Retinal pigment epithelial cell (primary cell): Measurements from ENCODE around the gene EMX2.
"Not testable (repeated sequence)": the region's sequence is repeated elsewhere in the genome, so short reads cannot be mapped to it uniquely, and the experiment has no call there.

Experiments
- DNase-seq: peaks from one replicate; pipeline ENCODE4 v3.0.0-alpha.2; 2010; ENCODE audit warnings: low read depth
- H3K4me3 ChIP-seq: 2 replicates; pipeline ENCODE4 v1.5.1; 2011; ENCODE audit warnings: mild to moderate bottlenecking, low read length, control low read depth, moderate library complexity
- TF ChIP-seq, protein P1 (sequence below): conservative IDR thresholded peaks from 2 replicates; pipeline ENCODE4 v1.5.1; 2011; ENCODE audit warnings: low read depth, low read length, control low read depth, inconsistent platforms

Gene EMX2

DNA sequence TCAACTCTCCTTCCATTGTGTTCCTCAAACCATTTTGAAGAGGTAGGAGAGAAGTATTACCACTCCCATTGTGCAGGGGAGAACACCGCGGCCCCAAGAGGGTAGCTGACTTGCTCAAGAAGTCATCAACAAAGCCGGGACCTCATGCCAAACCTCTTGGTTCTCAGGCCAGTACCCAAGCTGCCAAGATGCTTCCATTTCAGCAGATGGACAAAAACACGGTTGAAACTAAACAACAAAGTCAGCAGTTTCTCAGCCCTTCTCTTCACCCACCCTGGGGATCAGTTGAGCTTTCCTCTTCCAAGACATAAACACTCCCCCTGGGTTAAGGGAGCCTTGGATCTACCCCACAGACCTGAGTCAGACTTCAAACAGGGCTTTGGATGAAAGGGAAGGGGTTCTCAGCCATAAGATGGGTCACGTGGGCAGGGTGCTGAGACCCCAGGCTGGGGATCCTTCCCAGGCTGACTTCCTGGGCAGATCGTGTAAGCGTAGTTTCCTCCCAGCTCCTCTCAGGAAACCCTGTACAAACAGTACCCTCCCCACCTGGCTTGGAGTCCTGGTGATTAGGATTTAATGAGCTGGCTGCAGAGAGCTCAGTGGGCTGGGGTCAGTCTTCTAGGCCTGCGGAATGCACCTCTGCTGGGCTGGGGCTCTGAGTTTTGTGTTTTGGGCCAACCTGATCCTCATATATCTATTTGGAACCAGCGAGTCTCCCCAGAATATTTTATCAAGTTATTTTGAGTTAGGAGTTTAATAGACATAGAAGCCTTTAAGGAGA, 27.3 kb downstream of the EMX2 start:
- no peak overlapping the region for H3K4me3 ChIP-seq
- TF ChIP-seq, protein P1, sequence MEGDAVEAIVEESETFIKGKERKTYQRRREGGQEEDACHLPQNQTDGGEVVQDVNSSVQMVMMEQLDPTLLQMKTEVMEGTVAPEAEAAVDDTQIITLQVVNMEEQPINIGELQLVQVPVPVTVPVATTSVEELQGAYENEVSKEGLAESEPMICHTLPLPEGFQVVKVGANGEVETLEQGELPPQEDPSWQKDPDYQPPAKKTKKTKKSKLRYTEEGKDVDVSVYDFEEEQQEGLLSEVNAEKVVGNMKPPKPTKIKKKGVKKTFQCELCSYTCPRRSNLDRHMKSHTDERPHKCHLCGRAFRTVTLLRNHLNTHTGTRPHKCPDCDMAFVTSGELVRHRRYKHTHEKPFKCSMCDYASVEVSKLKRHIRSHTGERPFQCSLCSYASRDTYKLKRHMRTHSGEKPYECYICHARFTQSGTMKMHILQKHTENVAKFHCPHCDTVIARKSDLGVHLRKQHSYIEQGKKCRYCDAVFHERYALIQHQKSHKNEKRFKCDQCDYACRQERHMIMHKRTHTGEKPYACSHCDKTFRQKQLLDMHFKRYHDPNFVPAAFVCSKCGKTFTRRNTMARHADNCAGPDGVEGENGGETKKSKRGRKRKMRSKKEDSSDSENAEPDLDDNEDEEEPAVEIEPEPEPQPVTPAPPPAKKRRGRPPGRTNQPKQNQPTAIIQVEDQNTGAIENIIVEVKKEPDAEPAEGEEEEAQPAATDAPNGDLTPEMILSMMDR: no peak
- no peak for DNase-seq

DNA sequence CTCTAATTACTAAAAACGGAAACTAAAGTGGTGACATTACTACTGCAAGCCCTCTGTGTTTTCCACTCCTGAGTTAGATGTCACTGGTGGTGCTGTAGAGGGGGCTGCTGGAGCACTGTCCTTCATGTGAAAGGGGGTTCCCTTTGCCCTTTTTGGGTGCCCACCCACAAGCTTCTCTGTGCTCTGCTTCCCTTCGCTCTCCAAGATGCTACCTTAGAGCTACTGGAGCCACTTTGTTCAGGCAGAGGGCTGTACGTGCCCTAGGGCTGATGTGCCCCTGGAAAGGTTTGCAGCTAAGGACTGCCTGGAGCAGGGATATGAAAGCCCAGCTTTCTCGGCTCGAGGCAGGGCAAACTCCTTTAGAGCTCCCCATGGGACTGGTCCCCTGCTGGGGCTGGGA, 28.3 kb downstream of the EMX2 start:
- TF ChIP-seq, protein P1: no peak
- H3K4me3 ChIP-seq: no peak overlapping the region
- DNase-seq: no peak

GRCh38 chr10:117574498-117575146, 32.1 kb downstream of the EMX2 start:
- no peak overlapping the region for H3K4me3 ChIP-seq
- DNase-seq: no peak
- TF ChIP-seq, protein P1: no peak

DNA sequence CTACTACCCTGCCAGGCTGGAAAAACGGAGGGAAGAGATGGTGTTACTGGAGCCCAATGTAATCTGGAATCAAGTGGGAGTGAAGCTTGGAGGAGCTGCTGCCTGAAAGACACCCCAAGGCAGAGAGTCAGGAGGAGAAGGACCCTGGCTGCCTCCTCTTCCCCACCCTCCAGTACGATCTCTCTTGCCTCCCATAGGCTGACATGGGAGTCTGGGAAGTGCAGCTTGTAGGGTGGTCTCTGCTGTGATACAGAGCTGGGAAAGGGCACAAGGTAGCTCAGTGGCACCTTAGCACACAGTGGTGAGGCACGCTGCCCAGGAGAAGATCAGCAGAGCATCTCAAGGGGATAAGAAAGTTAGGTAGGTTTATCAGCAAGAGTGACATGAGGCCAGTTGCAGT, 35.9 kb downstream of the EMX2 start:
- TF ChIP-seq, protein P1: no peak
- DNase-seq: no peak
- H3K4me3 ChIP-seq: no peak overlapping the region

DNA sequence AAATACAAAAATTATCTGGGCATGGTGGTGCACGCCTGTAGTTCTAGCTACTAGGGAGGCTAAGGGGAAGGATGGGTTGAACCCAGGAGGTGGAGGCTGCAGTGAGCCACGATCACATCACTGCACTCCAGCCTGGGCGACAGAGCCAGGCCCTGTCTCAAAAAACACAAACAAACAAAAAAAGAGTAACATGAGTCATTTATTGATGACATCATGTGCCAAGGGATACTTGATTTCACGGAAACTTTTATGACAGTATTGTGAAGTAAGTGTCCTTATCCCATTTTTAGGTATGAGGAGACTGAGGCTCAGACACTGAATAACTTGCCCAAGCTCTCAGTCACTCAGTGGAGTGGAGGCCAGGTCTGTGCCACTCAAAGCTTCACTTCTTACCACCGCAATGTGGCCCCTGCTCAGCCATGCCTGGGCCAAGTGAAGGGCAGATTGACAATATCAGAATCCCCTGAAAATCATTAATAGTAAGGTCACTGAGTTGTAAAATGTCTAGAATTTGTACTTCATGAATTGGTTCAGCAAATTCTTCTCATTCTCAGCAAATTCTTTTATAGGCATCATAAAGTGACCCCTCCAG, 36.5 kb downstream of the EMX2 start:
- no peak overlapping the region for H3K4me3 ChIP-seq
- TF ChIP-seq, protein P1: no peak
- no peak for DNase-seq

DNA sequence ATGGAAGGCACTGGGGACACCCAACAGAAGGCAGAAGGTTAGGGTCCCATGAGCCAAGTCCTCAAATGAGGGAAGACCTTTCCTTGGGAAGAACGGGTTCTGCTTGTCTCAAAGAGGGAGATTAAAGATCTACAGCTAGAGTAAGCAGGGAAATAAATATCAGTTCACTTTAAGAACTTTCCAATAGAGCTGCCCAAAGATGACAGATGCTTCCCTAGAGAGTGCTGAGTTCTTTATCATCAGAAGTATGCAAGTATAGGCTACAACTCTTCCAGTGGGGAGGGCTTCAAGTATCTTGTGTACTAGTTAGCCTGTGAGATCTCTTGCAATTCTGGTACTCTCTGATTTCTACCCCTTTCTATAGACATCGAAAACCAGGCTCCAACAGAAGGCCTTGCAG, 39.4 kb downstream of the EMX2 start:
- TF ChIP-seq, protein P1: no peak
- no peak for DNase-seq
- no peak overlapping the region for H3K4me3 ChIP-seq

GRCh38 chr10:117584831-117585230, 42.3 kb downstream of the EMX2 start:
- H3K4me3 ChIP-seq, DNase-seq: not testable (repeated sequence)
